GM19351 (cell line): ENCODE data around the gene SIT1.

Source experiments
- ATAC-seq: cut with Tn5 transposase; IDR thresholded peaks from one replicate; pipeline ENCODE4 v1.9.1; 2021; ENCODE audit warnings: mild to moderate bottlenecking, moderate library complexity; ENCODE audit not compliant: unreplicated experiment

The SIT1 gene

GRCh38 chr9:35650341-35651158 is at the start of gene SIT1:
TSS of gene SIT1 (minus strand) at chr9:35650931. CDS start at chr9:35650853, 78 bp downstream.
- no peak for ATAC-seq

GRCh38 chr9:35700031-35700430 is 49.3 kb upstream of the SIT1 start:
- ATAC-seq, result no peak

GRCh38 chr9:35698231-35698630 is 47.5 kb upstream of the SIT1 start:
- ATAC-seq, result no peak

GRCh38 chr9:35697486-35697885 is 46.8 kb upstream of the SIT1 start:
- ATAC-seq, result no peak

GRCh38 chr9:35696520-35697215 is 45.9 kb upstream of the SIT1 start:
- ATAC-seq, result peak; percentile 75

GRCh38 chr9:35695943-35696401 is 45.2 kb upstream of the SIT1 start:
- ATAC-seq, result no peak

GRCh38 chr9:35691757-35692301 is 41.1 kb upstream of the SIT1 start:
- no peak for ATAC-seq

- ATAC-seq, result no peak
Observed at GRCh38 chr9:35691334-35691650, 40.6 kb upstream of the SIT1 start.

GRCh38 chr9:35690614-35691333 is 40.0 kb upstream of the SIT1 start:
- ATAC-seq, result no peak

GRCh38 chr9:35690294-35690613 is 39.5 kb upstream of the SIT1 start:
- ATAC-seq, result no peak

- ATAC-seq, result no peak
Observed at GRCh38 chr9:35689542-35690293, 39.0 kb upstream of the SIT1 start, which contains the start of gene TPM2. TSS of gene TPM2 (minus strand) at chr9:35689925. CDS start at chr9:35689817, 108 bp downstream.

- ATAC-seq, result no peak
Observed at GRCh38 chr9:35688558-35689541, 38.1 kb upstream of the SIT1 start.

GRCh38 chr9:35687972-35688557 is 37.3 kb upstream of the SIT1 start:
- no peak for ATAC-seq

- no peak for ATAC-seq
Observed at GRCh38 chr9:35687306-35687705, 36.6 kb upstream of the SIT1 start.

GRCh38 chr9:35686222-35687203 is 35.8 kb upstream of the SIT1 start:
- ATAC-seq, result no peak

- no peak for ATAC-seq
Observed at GRCh38 chr9:35685506-35685905, 34.8 kb upstream of the SIT1 start.

GRCh38 chr9:35684921-35685320 is 34.2 kb upstream of the SIT1 start:
- ATAC-seq, result no peak

- no peak for ATAC-seq
Observed at GRCh38 chr9:35683323-35683722, 32.6 kb upstream of the SIT1 start.
